Measurements from ENCODE around the gene TAF5L. TPM values are rescaled to one million over a fixed set of nuclear protein-coding genes. Genes with fewer than 3 reads are reported as not detected.

Gene TAF5L
- total RNA-seq, 3 donors from 2014 or later (not counting 1 experiment from before 2014, with no cell fraction given) = 21.6 to 37.9 (median 32.7) TPM

DNA sequence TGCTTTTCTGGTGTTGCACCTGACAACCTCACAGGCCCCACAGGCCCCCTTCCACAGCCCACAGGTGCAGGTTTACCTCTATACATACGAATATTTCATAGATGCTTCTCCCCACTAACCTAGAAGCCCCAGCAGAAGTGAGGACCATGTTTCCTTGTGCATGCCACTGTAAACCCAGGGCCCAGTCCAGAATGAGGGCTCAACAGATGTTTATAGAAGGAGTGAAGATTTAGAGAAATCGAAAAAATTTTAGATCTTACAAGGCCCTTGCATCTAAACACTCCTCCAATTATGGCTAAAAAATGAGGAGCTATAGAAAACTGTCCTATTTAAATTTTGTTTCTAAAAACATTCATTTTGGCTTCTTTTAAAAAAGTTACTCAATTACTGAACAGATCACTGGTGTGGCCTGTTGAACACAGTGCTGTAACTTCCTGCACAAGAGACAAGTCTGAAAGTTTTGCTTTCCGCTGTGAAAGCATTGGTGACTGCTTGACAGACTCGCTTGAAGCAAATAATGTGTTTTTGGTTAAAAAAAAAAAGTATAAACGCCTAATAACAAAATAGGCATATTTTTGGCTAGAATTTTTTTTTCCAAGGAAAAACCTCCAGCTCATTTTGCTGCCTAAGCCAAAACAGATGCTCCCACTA lies 68.6 kb downstream of the TAF5L start:
- Histone ChIP-seq H3K27ac (ENCODE audit: low read length) (peak overlapping the region; percentile 54), H3K27me3 (ENCODE audit: control insufficient read depth, insufficient read depth, low read length) (no peaks in the 10 kb centered on the region), H3K4me3 (ENCODE audit: low read length) (peak overlapping the region; percentile 47), H3K36me3 (ENCODE audit: control insufficient read depth, insufficient read depth, low read length) (no peaks in the 10 kb centered on the region), H3K4me1 (ENCODE audit: control insufficient read depth, insufficient read depth, low read length) (peaks cover 22% of the 10 kb centered on the region), H3K9me3 (ENCODE audit: control insufficient read depth, insufficient read depth, low read length) (no peaks in the 10 kb centered on the region)
- Mint-ChIP-seq H3K27me3 (ENCODE audit: low read depth in 2 of 2) (no peaks in the 10 kb centered on the region), H3K9me3 (no peaks in the 10 kb centered on the region), H3K36me3 (no peaks in the 10 kb centered on the region), H3K27ac (peak overlapping the region; percentile 82 to 90), H3K4me3 (peak overlapping the region; percentile 92), H3K4me1 (peaks cover 42 to 50% of the 10 kb centered on the region in 2 donors)
- intact Hi-C loops (cut with micrococcal nuclease) = loop anchor here (5.0 kb wide), 2 partner anchors 50 to 70 kb away; partner anchors contain the start of genes NUP133, TAF5L and URB2
- DNase-seq (peak in 1 of 2 donors; percentile 56), ATAC-seq (peak in 2 of 3 donors; percentile 23 to 39)
- TF ChIP-seq, protein P1, sequence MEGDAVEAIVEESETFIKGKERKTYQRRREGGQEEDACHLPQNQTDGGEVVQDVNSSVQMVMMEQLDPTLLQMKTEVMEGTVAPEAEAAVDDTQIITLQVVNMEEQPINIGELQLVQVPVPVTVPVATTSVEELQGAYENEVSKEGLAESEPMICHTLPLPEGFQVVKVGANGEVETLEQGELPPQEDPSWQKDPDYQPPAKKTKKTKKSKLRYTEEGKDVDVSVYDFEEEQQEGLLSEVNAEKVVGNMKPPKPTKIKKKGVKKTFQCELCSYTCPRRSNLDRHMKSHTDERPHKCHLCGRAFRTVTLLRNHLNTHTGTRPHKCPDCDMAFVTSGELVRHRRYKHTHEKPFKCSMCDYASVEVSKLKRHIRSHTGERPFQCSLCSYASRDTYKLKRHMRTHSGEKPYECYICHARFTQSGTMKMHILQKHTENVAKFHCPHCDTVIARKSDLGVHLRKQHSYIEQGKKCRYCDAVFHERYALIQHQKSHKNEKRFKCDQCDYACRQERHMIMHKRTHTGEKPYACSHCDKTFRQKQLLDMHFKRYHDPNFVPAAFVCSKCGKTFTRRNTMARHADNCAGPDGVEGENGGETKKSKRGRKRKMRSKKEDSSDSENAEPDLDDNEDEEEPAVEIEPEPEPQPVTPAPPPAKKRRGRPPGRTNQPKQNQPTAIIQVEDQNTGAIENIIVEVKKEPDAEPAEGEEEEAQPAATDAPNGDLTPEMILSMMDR (IDR thresholded peaks at IDR 0.05) = no peak
- 18% methylated on average over 4 of the region's 5 CpGs for WGBS (ENCODE audit: insufficient coverage)

DNA sequence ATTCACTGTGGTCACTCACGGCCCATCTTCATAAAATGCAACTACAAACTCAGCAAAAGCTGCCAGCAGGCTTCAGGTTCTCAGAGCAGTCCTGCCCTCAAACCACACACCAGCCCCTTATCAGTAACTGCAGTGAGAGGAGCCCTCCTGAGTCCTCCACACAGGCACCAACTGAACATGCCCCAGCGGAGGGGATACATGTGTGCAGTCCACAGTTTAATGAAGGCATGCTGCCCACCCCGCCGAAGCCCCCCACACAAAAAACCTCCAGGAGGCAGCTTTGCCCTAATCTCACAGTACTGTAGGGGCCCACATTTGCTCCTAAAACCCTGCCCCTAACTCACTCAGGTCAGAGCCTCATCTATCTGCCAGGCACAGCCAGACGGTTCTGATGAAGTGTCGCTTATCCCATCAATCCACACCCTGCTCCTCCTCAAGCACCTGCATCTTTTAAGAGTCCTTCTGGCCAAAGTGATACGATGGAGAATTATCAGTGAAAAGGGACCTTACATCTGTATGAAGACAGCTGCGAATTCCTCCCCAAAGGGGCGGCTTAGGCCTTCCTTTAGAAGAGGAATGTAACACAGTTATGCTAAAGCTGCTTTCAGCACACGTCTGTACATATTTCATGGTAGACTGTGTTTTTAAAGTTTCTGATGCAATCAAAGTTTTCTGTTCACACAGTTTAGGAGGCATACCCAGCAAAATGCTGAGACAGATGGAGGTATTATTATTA lies 70.9 kb downstream of the TAF5L start:
- Mint-ChIP-seq H3K4me3 (no peak overlapping the region), H3K36me3 (no peaks in the 10 kb centered on the region), H3K9me3 (no peaks in the 10 kb centered on the region), H3K4me1 (peaks cover 50 to 59% of the 10 kb centered on the region in 2 donors), H3K27ac (peak overlapping the region; percentile 73 to 90), H3K27me3 (ENCODE audit: low read depth in 2 of 2) (no peaks in the 10 kb centered on the region)
- no peak for ATAC-seq
- Histone ChIP-seq H3K4me1 (ENCODE audit: control insufficient read depth, insufficient read depth, low read length) (peaks cover 22% of the 10 kb centered on the region), H3K27ac (ENCODE audit: low read length) (no peak overlapping the region), H3K9me3 (ENCODE audit: control insufficient read depth, insufficient read depth, low read length) (no peaks in the 10 kb centered on the region), H3K36me3 (ENCODE audit: control insufficient read depth, insufficient read depth, low read length) (no peaks in the 10 kb centered on the region), H3K4me3 (ENCODE audit: low read length) (no peak overlapping the region), H3K27me3 (ENCODE audit: control insufficient read depth, insufficient read depth, low read length) (no peaks in the 10 kb centered on the region)
- TF ChIP-seq, protein P1 (IDR thresholded peaks at IDR 0.05) = no peak
- intact Hi-C loops (cut with micrococcal nuclease) = loop anchor here (5.0 kb wide), 2 partner anchors 48 to 72 kb away; partner anchors contain the start of genes NUP133, TAF5L and URB2
- DNase-seq = no peak
- 71% methylated on average over 10 of the region's 10 CpGs for WGBS (ENCODE audit: insufficient coverage)

DNA sequence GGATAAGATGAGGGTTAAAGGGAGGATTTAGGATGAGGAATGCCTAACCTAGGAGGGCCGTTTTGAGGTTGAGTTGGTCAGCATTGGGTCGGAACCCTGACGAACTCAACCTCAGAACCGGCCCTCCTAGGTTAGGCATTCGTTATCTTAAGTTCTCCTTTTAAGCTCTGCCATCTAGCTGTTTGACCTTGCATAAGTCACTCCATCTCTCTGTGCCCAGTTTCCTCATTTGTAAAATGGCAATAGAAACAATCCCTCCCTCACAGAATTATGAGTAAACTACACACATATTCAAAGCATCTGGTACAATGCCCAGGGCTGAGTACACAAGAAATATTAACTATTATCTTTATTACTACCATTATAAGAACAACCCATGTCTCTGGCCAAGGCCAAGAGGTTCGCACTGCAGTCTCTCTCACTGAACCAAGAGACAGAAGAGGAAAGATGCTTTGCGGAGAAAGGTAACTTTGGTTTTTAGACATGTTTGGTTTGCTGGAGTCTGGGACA lies 72.2 kb downstream of the TAF5L start:
- Histone ChIP-seq H3K27me3 (ENCODE audit: control insufficient read depth, insufficient read depth, low read length) (no peaks in the 10 kb centered on the region), H3K9me3 (ENCODE audit: control insufficient read depth, insufficient read depth, low read length) (no peaks in the 10 kb centered on the region), H3K4me3 (ENCODE audit: low read length) (no peak overlapping the region), H3K36me3 (ENCODE audit: control insufficient read depth, insufficient read depth, low read length) (no peaks in the 10 kb centered on the region), H3K4me1 (ENCODE audit: control insufficient read depth, insufficient read depth, low read length) (peaks cover 16% of the 10 kb centered on the region), H3K27ac (ENCODE audit: low read length) (no peak overlapping the region)
- H3K27ac Mint-ChIP-seq = peak overlapping the region in 1 of 2 donors; percentile 60
- H3K9me3 Mint-ChIP-seq = no peaks in the 10 kb centered on the region
- H3K36me3 Mint-ChIP-seq = no peaks in the 10 kb centered on the region
- TF ChIP-seq, protein P1 (IDR thresholded peaks at IDR 0.05) = no peak
- H3K4me3 Mint-ChIP-seq = no peak overlapping the region
- H3K27me3 Mint-ChIP-seq (ENCODE audit: low read depth in 2 of 2) = no peaks in the 10 kb centered on the region
- intact Hi-C loops (cut with micrococcal nuclease) = no loop called here
- peaks cover 49 to 50% of the 10 kb centered on the region in 2 donors for H3K4me1 Mint-ChIP-seq
- ATAC-seq = no peak
- DNase-seq = no peak
- 95% methylated on average over 7 of the region's 7 CpGs for WGBS (ENCODE audit: insufficient coverage)

All from natural killer cell (primary cell).